ENCODE measurements around the gene STEAP1B.
A peak's percentile ranks its signal among the peaks of the same experiment; 100 is the strongest.
"Not testable (repeated sequence)": the region's sequence is repeated elsewhere in the genome, so short reads cannot be mapped to it uniquely, and the experiment has no call there.

The STEAP1B gene

DNA sequence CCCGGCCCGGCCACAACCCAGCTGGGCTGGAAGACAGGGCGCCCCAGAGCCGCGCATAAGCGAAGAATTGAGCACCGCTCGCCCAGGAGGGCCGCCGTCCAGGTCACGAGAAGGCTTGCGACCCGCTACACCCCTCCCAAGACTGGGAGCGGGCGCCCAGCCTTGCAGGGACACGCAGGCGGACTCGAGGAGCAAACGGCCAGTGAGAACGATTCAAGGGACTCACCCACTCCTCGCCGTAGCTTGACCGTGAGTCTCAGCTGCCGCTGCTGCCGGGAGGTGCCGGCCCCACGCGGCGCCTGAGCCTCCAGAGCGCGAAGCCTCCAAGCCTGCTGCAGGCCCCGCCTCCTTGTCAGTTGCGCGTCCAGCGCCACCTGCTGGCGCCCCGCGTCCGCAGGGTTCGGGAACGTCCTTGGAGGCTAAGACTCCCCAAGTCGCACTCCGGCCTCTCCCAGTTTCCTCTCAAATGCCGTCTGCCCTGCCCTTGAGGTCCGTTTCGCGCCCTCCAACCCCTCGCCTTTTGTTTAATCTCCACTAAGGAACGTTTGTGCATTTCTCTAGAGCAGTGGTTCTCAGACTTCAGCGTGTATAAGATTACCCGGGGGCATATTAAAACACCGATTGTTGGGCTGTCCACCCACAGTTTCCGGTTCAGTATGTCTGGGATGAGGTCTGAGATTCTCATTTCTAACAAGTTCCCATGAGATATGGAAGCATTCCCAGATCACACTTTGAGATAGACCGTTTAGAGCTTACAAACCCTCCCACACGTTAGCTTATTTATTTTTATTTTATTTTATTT, at the start of gene STEAP1B:
Gene STEAP1B, minus strand, starts transcription at position 301 of the 802 bp plus-strand sequence. CDS start 5,333 bp downstream, outside the sequence.
- peak; percentile 72 for DNase-seq (ENCODE audit: low spot score)

DNA sequence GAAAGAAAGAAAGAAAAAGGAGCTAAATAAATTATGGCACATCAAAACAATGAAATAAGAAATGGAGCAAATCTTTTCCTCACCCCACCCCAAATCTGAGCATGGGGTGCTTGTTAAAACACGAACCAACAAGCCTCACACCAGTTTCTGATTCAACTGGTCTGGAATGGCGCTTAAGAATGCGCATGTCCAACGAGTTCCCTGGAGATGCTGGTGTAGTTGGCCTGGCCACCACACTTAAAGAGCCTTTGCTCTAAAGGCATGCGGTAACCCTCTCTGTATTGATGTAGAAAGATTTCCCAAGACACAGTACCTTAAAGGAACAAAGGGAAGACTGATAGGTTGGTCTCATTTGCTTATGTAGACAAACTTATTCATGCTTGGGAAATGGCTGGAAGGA, 49.1 kb upstream of the STEAP1B start:
- no peak for DNase-seq (ENCODE audit: low spot score)

DNA sequence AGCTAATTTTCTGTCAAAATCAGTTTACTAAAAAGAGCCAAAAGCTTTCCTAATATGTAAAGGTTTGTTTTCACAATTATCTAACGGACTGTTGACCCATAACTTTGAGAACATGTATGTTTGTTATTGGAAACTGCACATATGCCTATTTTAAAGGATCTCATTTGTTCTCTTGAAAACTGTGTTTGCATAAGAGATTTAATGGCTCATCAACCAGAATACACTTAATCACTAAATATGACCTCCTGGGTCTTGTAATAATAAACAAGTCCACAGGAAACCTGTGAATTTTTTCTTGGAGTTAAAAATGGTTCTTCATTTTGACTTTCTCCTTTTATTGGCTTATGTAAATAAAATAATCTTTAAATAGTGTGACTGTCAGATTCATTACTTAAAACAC, 48.3 kb upstream of the STEAP1B start:
- no peak for DNase-seq (ENCODE audit: low spot score)

DNA sequence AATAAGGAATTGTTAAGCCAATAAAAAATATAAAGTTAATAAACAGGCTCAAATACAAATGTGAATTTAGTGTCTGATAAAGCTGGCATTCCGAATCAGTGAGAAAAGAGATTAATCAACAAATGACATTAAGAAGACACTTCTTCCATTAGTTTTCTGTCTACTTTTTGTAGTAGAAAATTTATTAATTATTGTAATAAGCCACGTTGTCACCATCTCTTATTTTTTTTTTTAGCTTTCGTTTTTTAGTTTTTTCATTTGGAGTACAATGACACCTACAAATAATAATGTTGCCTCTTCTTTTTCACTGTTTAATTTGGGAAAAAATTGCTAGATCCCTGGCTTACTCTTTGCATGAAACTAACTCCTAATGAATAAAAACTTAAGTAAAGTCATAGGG, 46.8 kb upstream of the STEAP1B start:
- no peak for DNase-seq (ENCODE audit: low spot score)

DNA sequence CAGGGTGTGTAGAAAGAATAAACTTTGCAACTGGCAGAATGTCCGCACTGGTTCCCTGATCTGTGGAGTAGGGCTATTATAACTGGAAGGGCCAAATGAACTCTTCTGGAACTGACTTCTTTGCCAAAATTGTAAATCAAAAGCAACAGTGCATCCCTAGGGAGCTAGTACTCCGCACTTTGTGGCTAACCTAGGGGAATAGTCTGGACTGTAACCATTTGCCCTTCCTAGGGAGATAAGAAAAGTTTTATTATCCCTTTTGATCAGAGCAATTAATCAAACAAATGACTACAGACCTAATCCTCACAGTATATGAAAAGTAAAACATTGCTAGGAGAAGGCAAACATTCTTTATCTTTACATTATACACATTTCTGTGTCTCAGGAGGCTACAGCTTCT, 45.5 kb upstream of the STEAP1B start:
- DNase-seq (ENCODE audit: low spot score), result no peak

DNA sequence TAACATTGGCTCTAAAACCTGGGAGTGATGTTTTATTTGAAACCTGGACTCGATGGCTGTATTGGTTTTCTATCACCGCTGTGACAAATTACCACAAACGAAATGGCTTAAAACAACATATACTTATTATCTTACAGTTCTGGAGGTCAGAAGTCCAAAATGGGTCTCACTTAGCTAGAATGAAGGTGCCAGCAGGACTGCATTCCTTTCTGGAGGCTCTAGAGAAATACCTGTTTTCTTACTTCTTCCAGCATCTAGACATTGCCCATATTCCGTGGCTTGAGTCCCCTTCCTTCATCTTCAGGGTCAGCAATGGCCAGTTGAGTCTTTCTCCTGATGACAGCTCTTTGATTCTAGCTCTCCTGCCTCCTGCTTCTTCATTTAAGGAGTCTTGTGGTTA, 44.3 kb upstream of the STEAP1B start:
- DNase-seq (ENCODE audit: low spot score), result no peak

DNA sequence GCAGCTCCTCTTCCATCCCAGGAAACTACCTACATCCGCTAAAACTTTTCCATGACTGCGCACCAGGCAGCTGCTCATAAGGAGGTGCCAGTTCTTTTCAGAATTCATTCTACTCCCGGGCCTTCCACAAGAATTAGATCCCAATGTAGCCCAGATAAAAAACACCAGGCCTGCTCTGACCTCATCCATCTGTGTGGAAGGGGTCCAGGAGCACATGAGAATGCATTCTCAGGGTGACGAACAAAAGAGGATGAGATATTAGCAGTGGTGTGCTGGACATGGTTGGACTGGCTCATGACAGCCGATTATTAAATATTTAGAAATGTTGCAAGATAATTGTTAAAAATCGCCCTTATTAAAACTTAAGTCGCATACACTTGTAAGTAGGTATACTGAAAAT, 43.2 kb upstream of the STEAP1B start:
- no peak for DNase-seq (ENCODE audit: low spot score)

DNA sequence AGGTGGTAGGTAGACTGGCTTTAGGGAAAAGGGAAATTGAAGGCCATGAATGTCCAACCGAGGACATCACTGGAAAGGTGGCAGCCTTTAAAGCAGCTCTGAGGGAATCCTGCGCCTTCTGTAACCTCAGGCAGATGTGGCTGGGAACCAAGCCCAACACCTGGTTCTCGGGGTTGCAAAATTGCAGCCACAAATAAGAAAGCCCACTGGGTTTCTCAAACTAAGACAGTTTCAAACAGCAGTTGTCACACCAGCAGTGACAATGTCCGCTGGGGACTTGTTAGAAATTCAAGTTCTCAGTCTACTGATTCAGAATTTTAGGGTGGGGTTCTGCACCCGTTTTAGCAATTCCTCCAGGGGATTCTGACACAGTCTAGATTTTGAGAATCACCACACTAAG, 42.7 kb upstream of the STEAP1B start:
- DNase-seq (ENCODE audit: low spot score), result no peak

DNA sequence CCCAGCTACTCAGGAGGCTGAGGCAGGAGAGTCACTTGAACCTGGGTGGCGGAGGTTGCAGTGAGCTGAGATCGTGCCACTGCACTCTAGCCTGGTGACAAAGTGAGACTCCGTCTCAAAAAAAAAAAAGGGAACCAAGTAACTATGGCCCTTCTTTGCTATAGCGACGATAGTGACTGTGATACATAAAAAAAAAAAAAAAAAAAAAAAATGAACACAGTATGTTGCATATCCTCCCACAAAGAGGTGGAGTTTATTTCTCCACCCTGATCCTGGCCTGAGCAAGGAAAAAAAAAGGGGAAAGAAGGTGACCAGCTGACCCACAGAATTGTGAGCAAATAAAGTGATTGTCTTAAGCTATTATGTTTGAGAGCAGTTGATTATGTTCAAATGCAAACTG, 42.3 kb upstream of the STEAP1B start:
- no peak for DNase-seq (ENCODE audit: low spot score)

DNA sequence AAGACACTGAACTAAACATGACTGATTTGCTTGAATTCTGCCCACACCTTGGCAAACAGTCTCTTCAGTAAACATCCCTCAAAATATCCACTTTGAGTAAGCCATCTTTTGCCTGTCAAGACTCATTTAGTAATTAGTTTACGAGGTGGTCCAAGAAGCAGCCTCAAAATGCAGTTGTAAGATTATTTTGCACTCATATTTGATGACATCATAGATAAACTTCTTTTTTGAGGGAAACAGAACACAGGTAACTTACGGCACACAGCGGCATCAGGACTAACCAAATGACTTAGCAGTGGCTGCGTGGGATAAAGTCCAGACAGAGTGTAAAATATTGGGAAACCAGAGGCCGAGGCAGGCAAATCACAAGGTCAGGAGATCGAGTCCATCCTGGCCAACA, 41.8 kb upstream of the STEAP1B start:
- DNase-seq (ENCODE audit: low spot score), result no peak

DNA sequence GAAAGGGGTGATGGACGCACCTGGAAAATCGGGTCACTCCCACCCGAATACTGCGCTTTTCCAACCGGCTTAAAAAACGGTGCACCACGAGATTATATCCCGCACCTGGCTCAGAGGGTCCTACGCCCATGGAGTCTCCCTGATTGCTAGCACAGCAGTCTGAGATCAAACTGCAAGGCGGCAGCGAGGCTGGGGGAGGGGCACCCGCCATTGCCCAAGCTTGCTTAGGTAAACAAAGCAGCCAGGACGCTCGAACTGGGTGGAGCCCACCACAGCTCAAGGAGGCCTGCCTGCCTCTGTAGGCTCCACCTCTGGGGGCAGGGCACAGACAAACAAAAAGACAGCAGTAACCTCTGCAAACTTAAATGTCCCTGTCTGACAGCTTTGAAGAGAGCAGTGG, 28.5 kb upstream of the STEAP1B start:
- DNase-seq (ENCODE audit: low spot score), result not testable (repeated sequence)

DNA sequence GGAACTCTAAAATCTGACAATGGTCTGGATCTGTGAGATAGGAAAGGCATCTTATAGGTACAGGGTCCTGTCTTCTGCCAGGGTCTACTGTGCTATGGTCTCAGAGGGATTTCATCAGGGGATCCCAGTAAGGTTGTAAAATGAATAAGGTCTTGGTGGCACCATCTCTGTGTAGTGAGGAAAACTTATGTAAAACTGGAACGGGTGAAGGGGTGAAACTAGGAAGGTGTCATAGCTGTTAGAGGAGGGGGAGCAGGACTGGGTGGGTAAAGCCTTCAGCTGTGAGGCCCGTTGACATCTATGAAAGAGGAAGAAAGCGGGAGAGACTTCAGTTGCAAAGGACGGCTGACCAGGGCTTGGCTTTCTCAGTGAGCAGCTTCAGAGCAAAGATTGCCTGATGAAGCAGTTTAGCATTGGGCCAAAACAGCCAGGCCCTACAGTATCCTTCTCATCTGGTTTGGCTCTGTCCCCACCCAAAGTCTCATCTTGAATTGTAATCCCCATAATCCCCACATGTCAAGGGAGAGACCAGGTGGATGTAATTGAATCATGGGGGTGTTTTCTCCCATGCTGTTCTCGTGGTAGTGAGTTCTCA, 24.5 kb upstream of the STEAP1B start:
- not testable (repeated sequence) for DNase-seq (ENCODE audit: low spot score)

DNA sequence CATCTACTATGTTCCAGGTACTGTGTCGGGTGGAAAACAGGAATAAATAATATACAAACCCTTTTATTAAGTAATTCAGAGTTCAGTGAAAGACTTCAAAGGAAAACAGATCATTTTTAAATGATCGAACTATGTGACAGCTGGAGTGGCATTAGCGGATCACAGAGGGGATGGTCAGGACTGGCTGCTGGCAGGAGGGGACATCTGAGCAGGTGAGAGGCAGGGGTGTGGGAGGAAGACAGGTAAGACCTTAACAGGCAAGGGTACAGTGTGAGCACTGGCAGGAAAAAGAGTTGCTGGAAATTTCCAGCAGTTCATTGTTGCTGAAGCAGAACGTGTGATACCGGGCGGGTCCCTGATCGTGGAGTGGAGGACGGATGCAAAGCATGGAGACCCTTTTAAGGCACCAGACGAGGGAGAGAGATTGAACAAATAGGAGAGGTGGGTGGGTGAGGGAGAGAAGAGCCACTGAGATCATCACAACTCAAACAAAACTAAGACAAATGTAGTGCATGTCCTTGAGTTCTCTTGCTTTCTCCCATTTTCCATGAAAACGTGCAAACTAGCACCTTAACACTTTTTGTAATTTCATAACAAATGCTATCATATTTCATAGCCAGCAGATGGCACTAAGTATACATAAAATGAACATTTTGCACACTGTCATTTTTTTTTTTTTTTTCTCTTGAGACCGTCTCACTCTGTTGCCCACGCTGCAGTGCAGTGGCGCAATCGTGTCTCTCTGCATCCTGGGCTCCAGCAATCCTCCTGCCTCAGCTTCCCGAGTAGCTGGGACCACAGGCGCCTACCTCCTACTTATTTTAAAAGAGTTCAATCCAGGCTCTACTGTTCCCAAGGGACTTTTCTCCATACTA, 23.7 kb upstream of the STEAP1B start:
- not testable (repeated sequence) for DNase-seq (ENCODE audit: low spot score)

DNA sequence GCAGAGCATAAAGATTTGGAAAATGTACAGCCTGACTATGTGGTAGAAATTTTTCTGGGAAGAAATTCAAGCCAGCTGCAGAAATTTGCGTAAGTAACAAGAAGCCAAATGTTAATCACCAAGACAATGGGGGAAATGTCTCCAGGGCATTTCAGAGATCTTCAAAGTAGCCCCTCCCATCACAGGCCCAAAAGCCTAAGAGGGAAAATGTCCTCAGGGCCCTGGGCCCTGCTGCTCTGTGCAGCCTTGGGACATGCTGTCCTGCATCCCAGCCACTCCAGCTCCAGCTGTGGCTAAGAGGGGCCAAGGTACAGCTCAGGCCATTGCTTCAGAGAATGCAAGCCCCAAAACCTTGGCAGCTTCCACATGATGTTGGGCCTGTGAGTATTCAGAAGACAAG, 19.6 kb upstream of the STEAP1B start:
- DNase-seq (ENCODE audit: low spot score), result not testable (repeated sequence)

DNA sequence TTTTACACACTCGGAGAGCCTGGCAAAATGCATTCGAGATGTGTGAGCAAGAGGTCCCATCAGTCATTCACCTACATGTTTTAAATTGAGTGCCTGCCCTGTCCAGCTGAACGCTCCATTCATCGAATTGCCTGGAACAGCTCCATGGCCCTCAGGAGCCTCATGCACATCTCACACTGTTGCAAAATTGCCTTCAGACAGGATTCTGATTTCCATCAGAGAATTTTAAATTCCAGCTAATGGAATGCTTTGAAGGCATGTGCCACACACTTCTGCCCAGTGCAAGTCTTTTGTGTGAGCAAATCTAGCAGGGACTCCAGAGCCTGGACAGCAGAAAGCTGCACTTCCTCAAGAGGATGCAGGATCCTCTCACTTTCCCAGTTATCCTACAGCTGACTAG, 17.0 kb upstream of the STEAP1B start:
- DNase-seq (ENCODE audit: low spot score), result not testable (repeated sequence)

DNA sequence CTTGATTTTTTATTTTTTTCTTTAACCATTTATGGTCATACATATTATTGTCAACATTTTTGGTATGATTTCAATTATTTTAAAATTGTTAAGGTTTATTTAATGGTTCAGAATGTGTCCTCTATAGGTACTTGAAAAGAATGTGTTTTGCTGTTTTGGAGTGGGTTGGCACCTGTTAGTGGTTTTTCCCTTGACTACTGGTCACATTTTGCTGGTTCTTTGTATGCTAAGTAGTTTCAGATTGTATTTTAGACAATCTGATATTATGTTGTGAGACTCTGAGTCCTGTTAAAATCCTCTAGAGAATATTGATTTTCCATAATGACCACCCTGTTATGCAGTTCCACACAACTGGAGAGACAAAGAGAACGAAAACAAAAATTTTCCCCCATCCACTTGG, 15.0 kb upstream of the STEAP1B start:
- not testable (repeated sequence) for DNase-seq (ENCODE audit: low spot score)

DNA sequence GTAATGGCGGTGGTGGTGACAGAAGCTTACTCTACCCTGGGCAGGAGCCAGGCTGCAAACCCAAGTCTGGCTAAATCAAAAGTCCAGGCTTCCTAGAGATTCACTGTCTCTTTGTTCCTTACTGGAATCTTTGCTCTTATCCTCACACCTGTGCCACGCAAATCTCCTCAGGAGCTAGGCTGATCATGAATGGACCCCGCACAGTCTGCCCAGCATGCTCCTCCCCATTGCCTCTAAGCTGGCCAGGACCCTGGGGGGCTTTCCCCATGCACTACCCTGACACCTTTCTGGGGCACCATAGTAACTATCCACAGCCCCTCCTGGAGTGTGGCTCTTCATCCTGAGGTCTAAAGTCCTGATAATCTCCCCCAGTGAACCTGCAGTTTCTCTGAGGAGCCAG, 7.3 kb upstream of the STEAP1B start:
- DNase-seq (ENCODE audit: low spot score), result not testable (repeated sequence)

DNA sequence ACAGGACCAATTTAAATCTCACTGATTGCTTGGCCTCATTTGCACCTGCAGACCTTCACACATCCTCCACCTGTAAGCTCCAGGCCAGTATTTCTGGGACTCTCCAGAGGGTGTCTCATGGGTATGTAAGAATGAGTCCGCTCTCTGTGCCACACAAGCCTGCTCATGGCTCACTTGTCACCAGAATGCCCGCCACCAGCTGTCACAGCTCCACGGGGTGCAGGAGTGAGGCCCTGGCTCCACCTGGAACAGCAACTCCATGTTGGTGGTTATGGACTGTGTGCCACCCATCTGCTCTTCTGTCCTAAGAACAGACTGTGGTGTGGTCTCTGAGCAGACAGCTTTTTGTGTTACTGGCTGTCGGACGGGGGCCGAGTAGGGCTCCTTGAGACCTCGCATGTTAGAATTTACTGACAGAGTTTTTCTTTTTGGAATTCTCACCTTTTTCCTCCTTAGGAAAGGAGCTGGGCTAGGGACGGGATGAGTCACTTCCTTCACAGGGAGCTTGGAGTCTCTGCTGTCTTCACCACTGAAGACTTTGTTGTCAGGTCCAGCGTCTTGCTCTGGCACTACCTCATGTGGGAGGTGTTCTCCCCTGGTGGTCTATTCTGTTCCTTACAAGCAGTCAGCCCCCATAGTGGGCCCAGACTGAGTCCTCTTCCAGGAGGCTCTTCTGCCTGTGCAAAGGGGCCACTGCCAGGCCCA, 6.5 kb upstream of the STEAP1B start:
- DNase-seq (ENCODE audit: low spot score), result not testable (repeated sequence)

DNA sequence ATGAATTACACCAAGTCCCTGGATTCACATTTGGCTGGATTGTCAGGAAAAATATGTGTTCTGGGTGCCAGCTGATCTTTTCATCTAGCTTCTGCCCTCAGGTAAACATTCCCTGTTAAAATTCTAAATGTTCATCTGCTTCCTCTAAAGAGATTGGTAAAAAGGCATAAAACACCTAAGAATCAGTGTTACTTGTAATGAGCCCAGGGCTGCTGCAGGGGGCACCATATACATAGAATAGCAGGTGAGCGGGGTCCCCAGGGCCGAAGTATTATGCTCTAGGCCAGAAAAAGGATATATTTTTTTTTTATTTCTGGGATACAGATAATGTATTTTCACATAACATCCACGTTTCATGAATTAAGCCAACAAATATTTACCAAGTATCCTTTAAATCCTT, 4.5 kb upstream of the STEAP1B start:
- DNase-seq (ENCODE audit: low spot score), result not testable (repeated sequence)

DNA sequence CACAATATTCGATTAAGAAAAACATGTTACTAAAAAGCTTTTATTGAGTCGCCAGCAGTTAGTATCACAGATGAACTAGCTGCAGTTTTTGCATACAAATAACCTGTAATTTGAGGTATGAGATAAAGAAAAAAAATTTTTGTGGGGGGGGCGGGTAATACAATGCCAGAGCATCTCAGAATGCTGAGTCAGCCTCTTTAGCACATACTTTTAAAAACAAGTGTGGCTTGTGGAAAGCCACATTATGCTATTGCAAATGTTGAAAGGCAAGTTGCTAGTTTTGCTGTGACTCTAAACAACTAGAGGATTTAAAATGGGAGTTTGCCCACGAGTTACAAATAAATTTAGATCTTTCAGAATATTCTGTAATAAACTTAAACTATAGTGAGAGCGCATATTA, 2.1 kb upstream of the STEAP1B start:
- DNase-seq (ENCODE audit: low spot score), result not testable (repeated sequence)

DNA sequence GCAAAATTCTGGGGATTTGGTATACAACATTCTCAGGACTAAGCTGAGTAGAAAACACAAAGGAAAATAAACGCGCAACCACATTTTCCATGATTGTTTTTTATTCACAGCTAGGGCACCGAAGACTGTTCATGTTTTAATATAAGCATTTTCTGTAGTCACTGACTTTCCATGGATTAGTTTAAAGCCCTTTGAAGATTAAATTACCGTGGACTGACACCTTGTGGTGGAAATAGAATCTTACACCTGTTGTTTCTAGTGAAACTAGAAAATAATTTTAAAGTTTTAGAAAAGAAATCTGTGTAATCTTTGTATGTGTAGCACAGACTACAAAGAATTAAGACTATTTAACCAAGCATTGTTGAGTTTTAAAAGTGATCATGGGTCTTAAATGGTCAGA, 1.3 kb upstream of the STEAP1B start:
- DNase-seq (ENCODE audit: low spot score), result not testable (repeated sequence)

DNA sequence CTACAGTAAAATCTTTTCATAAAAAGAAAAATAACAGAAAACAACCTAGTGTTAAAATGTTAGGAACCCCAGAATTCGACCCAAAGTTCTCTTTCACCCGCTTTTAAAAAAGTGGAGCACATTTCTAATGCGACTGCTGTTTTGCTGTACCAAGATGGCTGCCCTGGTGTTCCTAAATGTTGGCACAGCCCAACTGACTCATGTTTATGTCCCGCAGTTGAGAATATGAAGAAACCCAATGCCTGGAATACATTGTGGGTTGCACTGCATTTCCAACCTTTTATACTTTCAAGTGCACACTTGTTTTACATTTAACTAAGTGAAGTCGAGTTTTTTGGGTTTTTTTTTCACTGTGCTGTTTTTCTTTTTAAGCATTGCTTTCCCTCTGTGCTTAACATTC, 944 bp downstream of the STEAP1B start:
- no peak for DNase-seq (ENCODE audit: low spot score)
